HepG2 (cell line): ENCODE data around the gene C20orf141.

Experiments
- EP300 ChIP-seq, 3 experiments: sonication (generic) in 1 of 3; formaldehyde crosslinking in 1 of 3; IDR thresholded peaks; 2 replicates each; pipeline versions ENCODE4 v1.5.1 to v1.6.1; 2011 to 2020; ENCODE audit warnings: low read depth in 2 of 3, low read length in 2 of 3, borderline replicate concordance in 1 of 3, improper control_type of control experiment in 1 of 3, mild to moderate bottlenecking in 1 of 3, missing genetic modification reagents in 1 of 3, moderate library complexity in 1 of 3
- EZH2 ChIP-seq: conservative IDR thresholded peaks from 2 replicates; pipeline ENCODE4 v1.6.1; 2012; ENCODE audit warnings: mild to moderate bottlenecking, low read depth, low read length, moderate library complexity
- FOXK1 ChIP-seq: sonication (generic); formaldehyde crosslinking; IDR thresholded peaks from 2 replicates; pipeline ENCODE4 v1.4.0; 2020; ENCODE audit warnings: low read depth, missing genetic modification reagents, borderline replicate concordance
- KAT2B ChIP-seq: fragments of 150-350 bp; IDR thresholded peaks from 2 replicates; pipeline ENCODE4 v1.6.1; 2014; ENCODE audit warnings: low read depth, low read length, borderline replicate concordance
- NCOA5 ChIP-seq: sonication (generic); formaldehyde crosslinking; IDR thresholded peaks from 2 replicates; pipeline ENCODE4 v1.4.0; 2020; ENCODE audit warnings: missing genetic modification reagents
- POLR2A ChIP-seq, 2 experiments: IDR thresholded peaks; 2 replicates each; pipeline ENCODE4 v1.6.1; 2011; ENCODE audit warnings: low read depth in 2 of 2, low read length in 2 of 2, mild to moderate bottlenecking in 1 of 2, moderate library complexity in 1 of 2; ENCODE audit not compliant: insufficient read depth in 1 of 2
- POLR2G ChIP-seq: fragments of 200-400 bp; formaldehyde crosslinking; IDR thresholded peaks from 2 replicates; pipeline ENCODE4 v1.6.1; 2018; ENCODE audit warnings: mild to moderate bottlenecking, low read depth, low read length, moderate library complexity
- SP5 ChIP-seq: IDR thresholded peaks from 2 replicates; pipeline ENCODE4 v1.6.1; 2016; ENCODE audit warnings: low read depth, borderline replicate concordance
- TARDBP ChIP-seq: sonication (generic); formaldehyde crosslinking; IDR thresholded peaks from 2 replicates; pipeline ENCODE4 v1.8.0; 2022; ENCODE audit warnings: mild to moderate bottlenecking, missing genetic modification reagents
- ZFX ChIP-seq: sonication (generic); formaldehyde crosslinking; IDR thresholded peaks from 2 replicates; pipeline ENCODE4 v1.4.0; 2020; ENCODE audit warnings: mild to moderate bottlenecking, low read depth, missing genetic modification reagents, moderate library complexity
- ZSCAN12 ChIP-seq: sonication (generic); formaldehyde crosslinking; IDR thresholded peaks from 2 replicates; pipeline ENCODE4 v1.9.0; 2021; ENCODE audit warnings: mild to moderate bottlenecking, missing genetic modification reagents
- TF ChIP-seq, protein P1 (sequence below): sonication (generic); formaldehyde crosslinking; conservative IDR thresholded peaks from 2 replicates; pipeline ENCODE4 v1.4.0; 2020; ENCODE audit warnings: missing genetic modification reagents
- TF ChIP-seq, protein P2 (sequence below): sonication (generic); formaldehyde crosslinking; IDR thresholded peaks from 2 replicates; pipeline ENCODE4 v1.5.0; 2020; ENCODE audit warnings: mild to moderate bottlenecking, missing genetic modification reagents, moderate library complexity

DNA sequence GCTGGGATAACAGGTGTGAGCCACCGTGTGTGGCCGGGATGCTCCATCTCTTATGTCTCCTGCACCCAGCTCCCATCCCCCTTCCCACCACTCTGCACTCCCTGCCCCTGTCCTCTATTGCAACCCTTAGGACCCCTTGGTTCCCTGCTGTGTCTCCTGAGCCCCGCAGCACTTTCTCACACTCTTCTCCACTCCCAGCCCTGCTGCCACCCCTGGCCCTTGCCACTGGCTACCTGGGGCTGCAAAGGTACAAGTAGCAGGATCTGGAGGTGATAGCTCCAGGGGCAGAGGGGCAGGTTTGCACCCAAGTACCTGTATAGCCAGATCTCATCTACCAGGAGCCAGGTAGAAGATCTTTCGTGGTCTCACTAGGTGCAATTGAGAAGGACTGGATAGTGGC lies 7.8 kb upstream of the C20orf141 start:
- TF ChIP-seq ZFX (CRISPR knock-in tag) = no peak
- TF ChIP-seq EP300 (IDR thresholded peaks at IDR 0.05; ENCODE audit: low read depth in 2 of 2, low read length in 2 of 2) = no peak
- TF ChIP-seq EP300 (CRISPR knock-in tag; IDR thresholded peaks at IDR 0.05; ENCODE audit: borderline replicate concordance) = no peak
- TF ChIP-seq FOXK1 (CRISPR knock-in tag) = no peak
- no peak for TF ChIP-seq EZH2
- TF ChIP-seq POLR2A (IDR thresholded peaks at IDR 0.05; ENCODE audit: insufficient read depth in 1 of 2, low read depth in 2 of 2, low read length in 2 of 2) = no peak
- TF ChIP-seq, protein P1, sequence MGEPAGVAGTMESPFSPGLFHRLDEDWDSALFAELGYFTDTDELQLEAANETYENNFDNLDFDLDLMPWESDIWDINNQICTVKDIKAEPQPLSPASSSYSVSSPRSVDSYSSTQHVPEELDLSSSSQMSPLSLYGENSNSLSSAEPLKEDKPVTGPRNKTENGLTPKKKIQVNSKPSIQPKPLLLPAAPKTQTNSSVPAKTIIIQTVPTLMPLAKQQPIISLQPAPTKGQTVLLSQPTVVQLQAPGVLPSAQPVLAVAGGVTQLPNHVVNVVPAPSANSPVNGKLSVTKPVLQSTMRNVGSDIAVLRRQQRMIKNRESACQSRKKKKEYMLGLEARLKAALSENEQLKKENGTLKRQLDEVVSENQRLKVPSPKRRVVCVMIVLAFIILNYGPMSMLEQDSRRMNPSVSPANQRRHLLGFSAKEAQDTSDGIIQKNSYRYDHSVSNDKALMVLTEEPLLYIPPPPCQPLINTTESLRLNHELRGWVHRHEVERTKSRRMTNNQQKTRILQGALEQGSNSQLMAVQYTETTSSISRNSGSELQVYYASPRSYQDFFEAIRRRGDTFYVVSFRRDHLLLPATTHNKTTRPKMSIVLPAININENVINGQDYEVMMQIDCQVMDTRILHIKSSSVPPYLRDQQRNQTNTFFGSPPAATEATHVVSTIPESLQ (CRISPR knock-in tag) = no peak
- no peak for TF ChIP-seq ZSCAN12
- no peak for TF ChIP-seq TARDBP (CRISPR knock-in tag)
- no peak for TF ChIP-seq POLR2G
- no peak for TF ChIP-seq KAT2B
- TF ChIP-seq, protein P2, sequence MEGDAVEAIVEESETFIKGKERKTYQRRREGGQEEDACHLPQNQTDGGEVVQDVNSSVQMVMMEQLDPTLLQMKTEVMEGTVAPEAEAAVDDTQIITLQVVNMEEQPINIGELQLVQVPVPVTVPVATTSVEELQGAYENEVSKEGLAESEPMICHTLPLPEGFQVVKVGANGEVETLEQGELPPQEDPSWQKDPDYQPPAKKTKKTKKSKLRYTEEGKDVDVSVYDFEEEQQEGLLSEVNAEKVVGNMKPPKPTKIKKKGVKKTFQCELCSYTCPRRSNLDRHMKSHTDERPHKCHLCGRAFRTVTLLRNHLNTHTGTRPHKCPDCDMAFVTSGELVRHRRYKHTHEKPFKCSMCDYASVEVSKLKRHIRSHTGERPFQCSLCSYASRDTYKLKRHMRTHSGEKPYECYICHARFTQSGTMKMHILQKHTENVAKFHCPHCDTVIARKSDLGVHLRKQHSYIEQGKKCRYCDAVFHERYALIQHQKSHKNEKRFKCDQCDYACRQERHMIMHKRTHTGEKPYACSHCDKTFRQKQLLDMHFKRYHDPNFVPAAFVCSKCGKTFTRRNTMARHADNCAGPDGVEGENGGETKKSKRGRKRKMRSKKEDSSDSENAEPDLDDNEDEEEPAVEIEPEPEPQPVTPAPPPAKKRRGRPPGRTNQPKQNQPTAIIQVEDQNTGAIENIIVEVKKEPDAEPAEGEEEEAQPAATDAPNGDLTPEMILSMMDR (CRISPR knock-in tag) = no peak
- no peak for TF ChIP-seq NCOA5 (CRISPR knock-in tag)
- TF ChIP-seq SP5 (CRISPR knock-in tag) = no peak
